Stimulated activated effector memory CD8-positive, alpha-beta T cell treated with anti-CD3 and anti-CD28 coated beads, Interleukin-12 subunit alpha, Interleukin-12 subunit beta, amount 100 ng/mL, for 72 hours (primary cell): ENCODE data around the gene ARHGAP26.

ENCODE experiments used
- ATAC-seq: fragments of 150-1000 bp; cut with Tn5 transposase; 2 replicates; pipeline ENCODE4 v1.10.0; 2021
- DNase-seq, 2 donors: peaks; one replicate each; pipeline ENCODE4 v3.0.0; 2021 to 2022; ENCODE audit warnings: low spot score in 2 of 2
- H3K27ac Mint-ChIP-seq: one replicate; pipeline ENCODE4 v1.8.0; 2022; ENCODE audit warnings: mild to moderate bottlenecking, mixed read lengths
- H3K36me3 Mint-ChIP-seq: one replicate; pipeline ENCODE4 v1.8.0; 2022; ENCODE audit warnings: mild to moderate bottlenecking, mixed read lengths
- H3K4me1 Mint-ChIP-seq: one replicate; pipeline ENCODE4 v1.8.0; 2022; ENCODE audit warnings: mixed read lengths
- H3K4me3 Mint-ChIP-seq: one replicate; pipeline ENCODE4 v1.8.0; 2022; ENCODE audit warnings: mild to moderate bottlenecking, mixed read lengths
- H3K9me3 Mint-ChIP-seq: one replicate; pipeline ENCODE4 v1.8.0; 2022; ENCODE audit warnings: mixed read lengths

Gene ARHGAP26

DNA sequence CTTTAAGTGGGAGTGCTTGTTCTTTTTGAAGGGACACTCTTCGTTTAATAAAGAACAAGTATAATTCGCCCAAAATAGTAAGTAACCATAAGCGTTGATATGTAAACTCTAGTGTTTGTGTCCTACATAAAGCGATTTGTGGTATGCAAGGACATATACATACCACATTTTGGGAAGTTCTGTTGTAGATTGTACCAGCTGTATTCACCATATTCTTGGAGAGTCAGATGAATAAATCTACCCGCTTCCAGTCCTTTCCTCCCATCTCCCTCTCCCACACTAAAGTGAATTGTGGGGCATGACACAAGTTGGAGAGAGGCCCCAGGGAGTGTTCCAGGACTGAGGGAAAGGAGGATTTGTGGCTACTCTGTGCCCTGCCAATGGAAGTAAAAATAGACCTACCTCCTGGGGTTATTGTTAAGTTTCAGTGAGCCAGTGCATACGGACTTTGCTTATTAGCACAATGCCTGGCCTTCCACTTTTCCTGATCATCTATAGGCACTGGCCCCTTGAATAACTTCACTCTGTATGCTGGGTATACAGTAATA, 40.6 kb downstream of the ARHGAP26 start:
- ATAC-seq = no peak
- no peaks in the 10 kb centered on the region for H3K36me3 Mint-ChIP-seq
- peaks cover 42% of the 10 kb centered on the region for H3K4me1 Mint-ChIP-seq
- no peak for DNase-seq
- no peaks in the 10 kb centered on the region for H3K9me3 Mint-ChIP-seq
- no peak overlapping the region for H3K4me3 Mint-ChIP-seq
- H3K27ac Mint-ChIP-seq = no peak overlapping the region

GRCh38 chr5:142811866-142812557, 41.8 kb downstream of the ARHGAP26 start:
- H3K4me3 Mint-ChIP-seq = no peak overlapping the region
- no peaks in the 10 kb centered on the region for H3K9me3 Mint-ChIP-seq
- ATAC-seq (no peak), DNase-seq (no peak)
- H3K4me1 Mint-ChIP-seq = peaks cover 54% of the 10 kb centered on the region
- H3K27ac Mint-ChIP-seq = no peak overlapping the region
- H3K36me3 Mint-ChIP-seq = no peaks in the 10 kb centered on the region

DNA sequence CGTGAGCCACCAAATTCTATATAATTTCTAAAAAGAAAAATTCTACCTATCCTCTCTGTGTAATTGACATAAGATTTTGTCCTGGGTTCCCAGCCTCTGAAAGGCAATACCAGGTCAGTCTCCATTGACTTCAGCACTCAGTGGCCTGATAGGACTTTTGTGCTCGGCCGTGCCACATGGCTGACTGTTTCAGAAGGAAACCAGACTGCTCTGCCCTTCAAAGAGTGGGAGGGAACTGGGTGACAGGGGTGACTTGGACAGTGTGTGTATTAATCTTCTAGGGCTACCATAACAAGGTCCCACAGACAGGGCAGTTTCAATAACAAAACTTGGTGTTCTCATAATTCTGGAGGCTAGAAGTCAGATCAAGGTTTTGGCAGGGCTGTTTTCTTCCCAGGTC, 43.0 kb downstream of the ARHGAP26 start:
- no peaks in the 10 kb centered on the region for H3K9me3 Mint-ChIP-seq
- H3K4me1 Mint-ChIP-seq = peaks cover 64% of the 10 kb centered on the region
- ATAC-seq (no peak), DNase-seq (no peak)
- peak overlapping the region; percentile 3 for H3K27ac Mint-ChIP-seq
- no peak overlapping the region for H3K4me3 Mint-ChIP-seq
- no peaks in the 10 kb centered on the region for H3K36me3 Mint-ChIP-seq

DNA sequence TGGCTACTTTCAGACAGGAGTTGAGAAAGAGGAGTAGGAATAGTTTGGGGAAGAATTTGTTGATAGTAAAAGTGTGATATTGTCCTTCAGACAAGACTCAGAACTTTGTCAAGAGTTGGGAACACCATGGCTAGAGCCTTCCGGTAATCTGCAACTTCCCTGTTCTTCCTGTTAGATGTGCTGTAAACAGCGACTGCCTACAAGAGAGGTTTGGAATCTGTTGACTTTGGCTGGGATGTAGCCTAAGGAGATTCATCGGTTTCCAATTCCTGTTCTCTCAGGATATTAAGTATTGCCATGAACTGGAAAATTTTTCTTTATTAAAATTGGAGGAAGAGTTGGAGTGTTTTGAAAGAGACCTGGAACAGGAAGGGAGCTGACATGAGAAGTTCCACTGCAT, 43.9 kb downstream of the ARHGAP26 start:
- Mint-ChIP-seq H3K9me3 (no peaks in the 10 kb centered on the region), H3K36me3 (no peaks in the 10 kb centered on the region), H3K4me1 (peaks cover 61% of the 10 kb centered on the region), H3K27ac (peak overlapping the region; percentile 3), H3K4me3 (no peak overlapping the region)
- DNase-seq (no peak), ATAC-seq (no peak)

GRCh38 chr5:142815469-142815868, 45.3 kb downstream of the ARHGAP26 start:
- ATAC-seq (no peak), DNase-seq (no peak)
- H3K4me1 Mint-ChIP-seq = peaks cover 58% of the 10 kb centered on the region
- H3K27ac Mint-ChIP-seq = no peak overlapping the region
- no peaks in the 10 kb centered on the region for H3K9me3 Mint-ChIP-seq
- H3K4me3 Mint-ChIP-seq = no peak overlapping the region
- no peaks in the 10 kb centered on the region for H3K36me3 Mint-ChIP-seq

GRCh38 chr5:142816531-142817430, 46.6 kb downstream of the ARHGAP26 start:
- H3K27ac Mint-ChIP-seq = peak overlapping the region; percentile 50
- H3K4me3 Mint-ChIP-seq = peak overlapping the region; percentile 21
- H3K9me3 Mint-ChIP-seq = no peaks in the 10 kb centered on the region
- no peak for DNase-seq
- ATAC-seq = peak; percentile 81
- H3K36me3 Mint-ChIP-seq = no peaks in the 10 kb centered on the region
- H3K4me1 Mint-ChIP-seq = peaks cover 64% of the 10 kb centered on the region

DNA sequence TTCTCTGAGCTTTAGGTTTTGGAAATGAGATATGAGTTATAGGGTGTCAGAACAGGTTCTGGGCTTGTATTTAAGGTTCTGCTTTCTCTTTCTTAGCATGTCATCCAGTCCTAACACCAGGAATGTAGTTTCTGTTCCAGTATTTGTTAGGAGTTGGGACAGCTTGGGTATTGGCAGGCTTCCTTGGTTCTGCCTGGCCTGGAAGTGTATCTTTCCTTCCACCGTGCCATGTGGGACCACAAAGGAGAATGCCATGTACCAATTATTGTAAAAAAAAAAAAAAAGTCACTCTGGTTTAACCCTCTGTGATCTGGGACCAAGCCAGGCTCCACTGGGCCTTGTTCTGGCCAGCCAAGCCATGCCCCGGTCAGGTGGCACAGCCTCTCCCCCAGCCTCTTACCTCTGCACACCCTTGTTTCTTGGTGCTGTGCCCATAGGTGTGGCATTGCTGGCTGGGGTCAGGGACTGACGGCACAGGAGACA, 47.8 kb downstream of the ARHGAP26 start:
- H3K36me3 Mint-ChIP-seq = no peaks in the 10 kb centered on the region
- H3K27ac Mint-ChIP-seq = peak overlapping the region; percentile 50
- H3K9me3 Mint-ChIP-seq = no peaks in the 10 kb centered on the region
- DNase-seq = no peak
- peaks cover 70% of the 10 kb centered on the region for H3K4me1 Mint-ChIP-seq
- no peak for ATAC-seq
- H3K4me3 Mint-ChIP-seq = no peak overlapping the region

- Mint-ChIP-seq H3K9me3 (no peaks in the 10 kb centered on the region), H3K4me3 (no peak overlapping the region), H3K27ac (peak overlapping the region; percentile 58), H3K4me1 (peaks cover 70% of the 10 kb centered on the region), H3K36me3 (no peaks in the 10 kb centered on the region)
- ATAC-seq (no peak), DNase-seq (no peak)
Measured at GRCh38 chr5:142819292-142819691, 49.1 kb downstream of the ARHGAP26 start.

- H3K4me1 Mint-ChIP-seq = peaks cover 73% of the 10 kb centered on the region
- ATAC-seq (no peak), DNase-seq (no peak)
- no peaks in the 10 kb centered on the region for H3K9me3 Mint-ChIP-seq
- H3K36me3 Mint-ChIP-seq = no peaks in the 10 kb centered on the region
- H3K27ac Mint-ChIP-seq = peak overlapping the region; percentile 58
- H3K4me3 Mint-ChIP-seq = no peak overlapping the region
Measured at GRCh38 chr5:142819825-142820224, 49.6 kb downstream of the ARHGAP26 start.

DNA sequence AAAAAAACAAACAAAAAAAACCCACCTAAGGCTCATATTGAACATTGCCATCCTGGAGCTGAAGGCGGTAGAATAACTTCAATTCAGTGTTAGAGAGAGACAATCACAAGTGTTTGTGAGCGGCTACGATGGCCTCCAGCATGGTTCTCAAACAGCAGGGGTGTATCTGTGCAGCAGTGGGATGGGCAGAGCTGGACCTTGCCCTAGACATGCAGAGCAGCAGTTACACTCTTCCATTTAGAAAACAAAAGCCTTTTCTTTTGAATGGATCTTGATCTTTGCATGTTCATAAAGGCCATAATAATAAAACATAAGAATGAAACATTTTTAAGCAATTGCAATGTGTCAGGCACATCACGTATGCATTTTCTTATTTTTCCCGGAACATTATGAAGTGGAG, 50.3 kb downstream of the ARHGAP26 start:
- Mint-ChIP-seq H3K36me3 (no peaks in the 10 kb centered on the region), H3K27ac (no peak overlapping the region), H3K4me3 (no peak overlapping the region), H3K9me3 (no peaks in the 10 kb centered on the region), H3K4me1 (peaks cover 78% of the 10 kb centered on the region)
- no peak for ATAC-seq
- DNase-seq = no peak

GRCh38 chr5:142821034-142821732, 51.0 kb downstream of the ARHGAP26 start:
- Mint-ChIP-seq H3K36me3 (peaks cover 6% of the 10 kb centered on the region), H3K9me3 (no peaks in the 10 kb centered on the region), H3K4me1 (peaks cover 78% of the 10 kb centered on the region), H3K4me3 (no peak overlapping the region), H3K27ac (no peak overlapping the region)
- no peak for ATAC-seq
- no peak for DNase-seq

GRCh38 chr5:142821733-142822487, 51.7 kb downstream of the ARHGAP26 start:
- ATAC-seq (peak; percentile 94), DNase-seq (no peak)
- Mint-ChIP-seq H3K36me3 (peaks cover 9% of the 10 kb centered on the region), H3K4me3 (no peak overlapping the region), H3K27ac (no peak overlapping the region), H3K4me1 (peaks cover 78% of the 10 kb centered on the region), H3K9me3 (no peaks in the 10 kb centered on the region)

- no peak overlapping the region for H3K27ac Mint-ChIP-seq
- ATAC-seq (no peak), DNase-seq (no peak)
- no peak overlapping the region for H3K4me3 Mint-ChIP-seq
- peaks cover 14% of the 10 kb centered on the region for H3K36me3 Mint-ChIP-seq
- no peaks in the 10 kb centered on the region for H3K9me3 Mint-ChIP-seq
- peaks cover 79% of the 10 kb centered on the region for H3K4me1 Mint-ChIP-seq
Measured at GRCh38 chr5:142823126-142823525, 52.9 kb downstream of the ARHGAP26 start.

DNA sequence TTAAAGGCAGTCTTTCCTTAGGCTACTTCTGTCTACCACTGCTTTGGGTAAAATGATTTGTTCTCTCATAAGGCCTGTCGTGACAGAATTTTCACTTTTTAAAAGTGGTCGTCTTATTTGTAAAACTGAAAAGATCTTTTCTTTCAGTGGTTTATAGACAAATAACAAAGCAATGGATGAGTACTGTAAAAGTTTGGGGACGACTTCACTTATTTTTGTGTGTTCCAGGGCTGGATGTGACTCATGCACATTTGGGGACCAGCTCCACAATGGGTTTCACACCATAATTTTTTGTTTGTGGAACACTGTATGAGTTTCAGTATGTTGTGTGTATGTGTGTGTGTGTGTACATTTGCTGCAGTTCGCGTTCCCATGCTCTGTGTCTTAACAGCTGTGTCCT, 53.6 kb downstream of the ARHGAP26 start:
- Mint-ChIP-seq H3K27ac (no peak overlapping the region), H3K36me3 (peaks cover 14% of the 10 kb centered on the region), H3K4me1 (peaks cover 85% of the 10 kb centered on the region), H3K4me3 (peak overlapping the region; percentile 8), H3K9me3 (no peaks in the 10 kb centered on the region)
- no peak for DNase-seq
- ATAC-seq = no peak
